ENCODE measurements around the gene XRN1. TPM values are rescaled to one million over a fixed set of nuclear protein-coding genes. Genes with fewer than 3 reads are reported as not detected.

Gene XRN1
- 6.8 TPM for polyA plus RNA-seq (2012; ENCODE audit: insufficient read depth, insufficient read length, low read depth)

GRCh38 chr3:142447852-142448823 is at the start of gene XRN1:
TSS of gene XRN1 (minus strand) at chr3:142448037. CDS start at chr3:142447944, 93 bp downstream.
- Histone ChIP-seq H3K36me3 (peaks cover 13% of the 10 kb centered on the region), H3K4me3 (ENCODE audit: low read depth, low read length) (peak within 1 kb of the TSS; percentile 100), H3K4me1 (no peaks in the 10 kb centered on the region), H3K27me3 (no peaks in the 10 kb centered on the region), H3K9me3 (no peaks in the 10 kb centered on the region)
- no peak for TF ChIP-seq CTCF (IDR thresholded peaks at IDR 0.05; ENCODE audit: low read depth, low read length)
- DNase-seq, result peak; percentile 98

GRCh38 chr3:142495103-142495502 is 47.3 kb upstream of the XRN1 start:
- peaks cover 60% of the 10 kb centered on the region for H3K36me3 ChIP-seq
- no peak overlapping the region for H3K4me3 ChIP-seq (ENCODE audit: low read depth, low read length)
- no peaks in the 10 kb centered on the region for H3K4me1 ChIP-seq
- DNase-seq, result no peak
- no peaks in the 10 kb centered on the region for H3K9me3 ChIP-seq
- no peak for TF ChIP-seq CTCF (IDR thresholded peaks at IDR 0.05; ENCODE audit: low read depth, low read length)
- no peaks in the 10 kb centered on the region for H3K27me3 ChIP-seq

- TF ChIP-seq CTCF (IDR thresholded peaks at IDR 0.05; ENCODE audit: low read depth, low read length), result no peak
- DNase-seq, result no peak
- no peaks in the 10 kb centered on the region for H3K4me1 ChIP-seq
- H3K36me3 ChIP-seq, result peaks cover 77% of the 10 kb centered on the region
- no peak overlapping the region for H3K4me3 ChIP-seq (ENCODE audit: low read depth, low read length)
- no peaks in the 10 kb centered on the region for H3K9me3 ChIP-seq
- no peaks in the 10 kb centered on the region for H3K27me3 ChIP-seq
Observed at GRCh38 chr3:142492184-142492583, 44.3 kb upstream of the XRN1 start.

GRCh38 chr3:142489572-142490323 is 41.9 kb upstream of the XRN1 start:
- Histone ChIP-seq H3K4me3 (ENCODE audit: low read depth, low read length) (no peak overlapping the region), H3K9me3 (no peaks in the 10 kb centered on the region), H3K27me3 (no peaks in the 10 kb centered on the region), H3K36me3 (peaks cover 77% of the 10 kb centered on the region), H3K4me1 (no peaks in the 10 kb centered on the region)
- no peak for TF ChIP-seq CTCF (IDR thresholded peaks at IDR 0.05; ENCODE audit: low read depth, low read length)
- DNase-seq, result no peak

GRCh38 chr3:142484912-142485435 is 37.1 kb upstream of the XRN1 start:
- H3K27me3 ChIP-seq, result no peaks in the 10 kb centered on the region
- TF ChIP-seq CTCF (IDR thresholded peaks at IDR 0.05; ENCODE audit: low read depth, low read length), result no peak
- peaks cover 6% of the 10 kb centered on the region; the same call in 1 of the 2 replicates for H3K9me3 ChIP-seq
- no peak for DNase-seq
- no peak overlapping the region for H3K4me3 ChIP-seq (ENCODE audit: low read depth, low read length)
- H3K4me1 ChIP-seq, result no peaks in the 10 kb centered on the region
- peaks cover 79% of the 10 kb centered on the region for H3K36me3 ChIP-seq
